HCT116 (cell line): ENCODE data around the gene TSSK2. TPM values are rescaled to one million over a fixed set of nuclear protein-coding genes. Genes with fewer than 3 reads are reported as not detected.

Experiments used
- ATAC-seq: fragments of 200-7000 bp; cut with Tn5 transposase; 2 replicates; pipeline ENCODE4 v1.9.1; 2020; ENCODE audit warnings: mild to moderate bottlenecking, moderate library complexity
- BruUV-seq: library from RNA; stranded (reverse); fragments of 400-500 nt; replicated peaks from 2 replicates; lab custom pipeline; 2021; lab: Mats Ljungman, UMichigan
- CTCF ChIA-PET: fragments of 300-600 bp; sonication (Branson Sonifier 250); formaldehyde crosslinking; loops from one replicate; lab custom pipeline; 2021; ENCODE audit warnings: antibody characterized with exemption; lab: Charles Lee
- POLR2A ChIA-PET: fragments of 300-600, 350-600 bp; sonication (Branson Sonifier 250); formaldehyde crosslinking; loops from one replicate; lab custom pipeline; 2021; ENCODE audit warnings: antibody characterized with exemption; lab: Charles Lee
- RAD21 ChIA-PET, 2 experiments: fragments of 300-600 bp; sonication (Branson Sonifier 250); formaldehyde crosslinking; loops; one replicate each; lab custom pipeline; 2023; ENCODE audit warnings: low total read pairs in 2 of 2; ENCODE audit not compliant: uncharacterized antibody in 2 of 2, unreplicated experiment in 2 of 2, low non-redundant PET in 1 of 2; lab: Charles Lee
- DNase-seq: peaks from one replicate; pipeline ENCODE4 v3.0.0-alpha.2; 2010; ENCODE audit warnings: low read depth, low spot score
- H2AFZ ChIP-seq: fragments of 200-600 bp; shearing (Covaris generic), sonication (generic); 2 replicates; pipeline ENCODE4 v1.6.1; 2017; ENCODE audit warnings: low read depth, mixed run types, mixed read lengths, antibody characterized with exemption, low read length; ENCODE audit not compliant: poor library complexity, severe bottlenecking
- H3K27ac ChIP-seq: 2 replicates; pipeline ENCODE4 v1.5.1; 2012; ENCODE audit warnings: low read depth, low read length
- H3K27me3 ChIP-seq: fragments of 200-600 bp; sonication (generic); 2 replicates; pipeline ENCODE4 v1.6.1; 2016; ENCODE audit warnings: mixed run types, low read length, mixed read lengths; ENCODE audit not compliant: insufficient read depth
- H3K36me3 ChIP-seq, 2 experiments: fragments of 200-500 bp in 1 of 2; fragments of 200-600 bp in 1 of 2; sonication (Bioruptor generic) in 1 of 2; sonication (generic) in 1 of 2; 2 replicates each; pipeline versions ENCODE4 v1.5.1 to v1.6.1; 2014 to 2016; ENCODE audit warnings: low read length in 2 of 2, inconsistent platforms in 1 of 2, mixed read lengths in 1 of 2, mixed run types in 1 of 2; ENCODE audit not compliant: insufficient read depth in 2 of 2, control insufficient read depth in 1 of 2
- H3K4me1 ChIP-seq, 2 experiments: fragments of 200-600 bp in 1 of 2; sonication (generic) in 1 of 2; 2 replicates each; pipeline versions ENCODE4 v1.5.1 to v1.6.1; 2012 to 2017; ENCODE audit warnings: low read length in 2 of 2, inconsistent platforms in 1 of 2, mild to moderate bottlenecking in 1 of 2, mixed read lengths in 1 of 2, mixed run types in 1 of 2, moderate library complexity in 1 of 2; ENCODE audit not compliant: insufficient read depth in 2 of 2, control insufficient read depth in 1 of 2
- H3K4me2 ChIP-seq: fragments of 200-600 bp; sonication (generic); 2 replicates; pipeline ENCODE4 v1.6.1; 2017; ENCODE audit warnings: mixed run types, low read length, mixed read lengths
- H3K4me3 ChIP-seq, 2 experiments: fragments of 200-600 bp in 1 of 2; sonication (generic) in 1 of 2; replicated peaks in 1 of 2; 2 replicates each; pipeline ENCODE4 v1.5.1; 2011 to 2016; ENCODE audit warnings: low read length in 2 of 2, control low read depth in 1 of 2, low read depth in 1 of 2, mild to moderate bottlenecking in 1 of 2, mixed read lengths in 1 of 2, mixed run types in 1 of 2
- H3K79me2 ChIP-seq: fragments of 200-600 bp; sonication (generic); 2 replicates; pipeline ENCODE4 v1.6.1; 2017; ENCODE audit warnings: mild to moderate bottlenecking, mixed run types, low read length, moderate library complexity, mixed read lengths; ENCODE audit not compliant: insufficient read depth
- H3K9ac ChIP-seq: fragments of 200-600 bp; sonication (generic); 2 replicates; pipeline ENCODE4 v1.6.1; 2016; ENCODE audit warnings: low read length, mixed read lengths
- H3K9me2 ChIP-seq: fragments of 200-600 bp; sonication (generic), shearing (Covaris generic); 2 replicates; pipeline ENCODE4 v1.6.1; 2017; ENCODE audit warnings: mixed run types, mild to moderate bottlenecking, moderate library complexity; ENCODE audit not compliant: insufficient read depth
- H3K9me3 ChIP-seq, 2 experiments: fragments of 200-500 bp in 1 of 2; fragments of 200-600 bp in 1 of 2; sonication (Bioruptor generic) in 1 of 2; sonication (generic) in 1 of 2; 2 replicates each; pipeline ENCODE4 v1.6.1; 2014 to 2017; ENCODE audit warnings: low read length in 2 of 2, mixed read lengths in 2 of 2, inconsistent platforms in 1 of 2, low read depth in 1 of 2, mild to moderate bottlenecking in 1 of 2, mixed run types in 1 of 2, moderate library complexity in 1 of 2; ENCODE audit not compliant: control insufficient read depth in 1 of 2, insufficient read depth in 1 of 2
- H4K20me1 ChIP-seq: fragments of 200-600 bp; sonication (generic), shearing (Covaris generic); 2 replicates; pipeline ENCODE4 v1.6.1; 2017; ENCODE audit warnings: mixed run types, mild to moderate bottlenecking, moderate library complexity; ENCODE audit not compliant: insufficient read depth
- EGR1 ChIP-seq: IDR thresholded peaks from 2 replicates; pipeline ENCODE4 v1.6.1; 2012; ENCODE audit warnings: low read depth
- EZH2 ChIP-seq: fragments of 200-600 bp; sonication (generic); IDR thresholded peaks from 2 replicates; pipeline ENCODE4 v1.6.1; 2017; ENCODE audit warnings: antibody characterized with exemption, mixed run types
- POLR2A ChIP-seq: IDR thresholded peaks from 2 replicates; pipeline ENCODE4 v1.7.0; 2011; ENCODE audit warnings: borderline replicate concordance; ENCODE audit not compliant: insufficient read depth, insufficient read length; ENCODE audit errors: extremely low read depth
- REST ChIP-seq: IDR thresholded peaks from 2 replicates; pipeline ENCODE4 v1.6.1; 2012; ENCODE audit warnings: low read depth
- SP1 ChIP-seq: IDR thresholded peaks from 2 replicates; pipeline ENCODE4 v1.6.1; 2012; ENCODE audit warnings: low read depth
- ZBTB33 ChIP-seq: IDR thresholded peaks from 2 replicates; pipeline ENCODE4 v1.6.1; 2011; ENCODE audit warnings: mild to moderate bottlenecking, low read length, moderate library complexity; ENCODE audit not compliant: insufficient replicate concordance; ENCODE audit errors: extremely low read depth
- ZFX ChIP-seq: fragments of 450-650 bp; IDR thresholded peaks from 2 replicates; pipeline ENCODE4 v1.6.1; 2017
- intact Hi-C: fragments of 100-400 bp; cut with micrococcal nuclease; formaldehyde crosslinking; loops from 2 replicates; pipeline ENCODE4 v1.10.0; 2022
- total RNA-seq: library from RNA; stranded (reverse); gene quantifications from one replicate; pipeline ENCODE4 v1.2.1, GENCODE V29; 2021; ENCODE audit not compliant: unreplicated experiment
- TF ChIP-seq, protein P1 (sequence below), 3 experiments: fragments of 200-600 bp in 1 of 3; sonication (generic) in 1 of 3; IDR thresholded peaks in 2 of 3; conservative IDR thresholded peaks in 1 of 3; 2 replicates each; pipeline ENCODE4 v1.5.1; 2012 to 2017; ENCODE audit warnings: low read depth in 2 of 3, low read length in 2 of 3, antibody characterized with exemption in 1 of 3, borderline replicate concordance in 1 of 3, control low read depth in 1 of 3, mild to moderate bottlenecking in 1 of 3, mixed read lengths in 1 of 3, mixed run types in 1 of 3, moderate library complexity in 1 of 3; ENCODE audit not compliant: insufficient read depth in 1 of 3

The TSSK2 gene
- total RNA-seq, 1 experiment from 2014 or later = not detected

DNA sequence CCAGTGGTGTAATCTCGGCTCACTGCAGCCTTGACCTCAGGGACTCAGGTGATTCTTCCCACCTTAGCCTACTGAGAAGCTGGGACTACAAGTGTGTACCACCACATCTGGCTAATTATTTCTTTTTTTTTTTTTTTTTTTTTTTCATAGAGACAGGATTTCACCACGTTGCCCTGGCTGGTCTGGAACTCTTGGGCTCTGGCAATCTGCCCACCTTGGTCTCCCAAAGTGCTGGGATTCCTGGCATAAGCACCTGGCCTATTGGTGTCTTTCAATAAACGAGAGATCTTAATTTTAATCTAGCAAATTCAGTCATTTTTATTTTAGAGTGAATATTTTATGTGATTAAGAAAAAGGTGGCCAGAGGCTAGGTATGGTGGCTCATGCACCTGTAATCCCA lies 49.0 kb upstream of the TSSK2 start:
- Histone ChIP-seq H3K9me2 (no peaks in the 10 kb centered on the region), H3K9ac (no peak overlapping the region), H3K36me3 (0 out of 4 replicates have a peak, but pooled peaks cover 0 to 9% of the 10 kb centered on the region in 2 experiments), H3K27ac (no peak overlapping the region), H4K20me1 (peaks cover 3% of the 10 kb centered on the region; the same call in 1 of the 2 replicates), H2AFZ (no peak overlapping the region)
- DNase-seq (no peak), ATAC-seq (no peak)
- ChIA-PET CTCF (interaction anchor here (0.7 kb wide), 1 partner anchor 33 kb away, joined by 4 read pairs; no protein-coding TSS in a partner anchor), POLR2A (no interaction called here), RAD21 (no interaction called here)
- intact Hi-C loops = no loop called here
- no TSS peak for BruUV-seq
- no peak for TF ChIP-seq EGR1
- TF ChIP-seq ZBTB33 = no peak
- TF ChIP-seq, all 23 proteins: peak for 0
- Histone ChIP-seq H3K4me2 (no peak overlapping the region), H3K4me3 (no peak overlapping the region), H3K9me3 (no peaks in the 10 kb centered on the region), H3K4me1 (peaks cover 19 to 22% of the 10 kb centered on the region in 2 experiments), H3K79me2 (peaks cover 8% of the 10 kb centered on the region; the same call in 1 of the 2 replicates), H3K27me3 (no peaks in the 10 kb centered on the region)

DNA sequence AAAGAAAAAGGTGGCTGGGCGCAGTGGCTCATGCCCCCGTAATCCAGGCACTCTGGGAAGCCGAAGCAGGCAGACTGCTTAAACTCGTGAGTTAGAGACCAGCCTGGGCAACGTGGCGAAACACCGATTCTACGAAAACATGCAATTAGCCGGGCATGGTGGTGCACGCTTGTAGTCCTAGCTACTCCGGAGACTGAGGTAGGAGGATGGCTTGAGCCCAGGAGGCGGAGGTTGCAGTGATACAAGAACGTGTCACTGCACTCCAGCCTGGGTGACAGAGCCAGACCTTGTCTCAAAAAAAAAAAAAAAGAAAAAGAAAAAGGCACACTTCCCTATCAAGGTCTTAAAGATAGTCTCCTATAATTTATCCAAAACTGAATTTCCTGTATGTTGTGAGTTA lies 48.3 kb upstream of the TSSK2 start:
- CTCF ChIA-PET = no interaction called here
- TF ChIP-seq, protein P1, sequence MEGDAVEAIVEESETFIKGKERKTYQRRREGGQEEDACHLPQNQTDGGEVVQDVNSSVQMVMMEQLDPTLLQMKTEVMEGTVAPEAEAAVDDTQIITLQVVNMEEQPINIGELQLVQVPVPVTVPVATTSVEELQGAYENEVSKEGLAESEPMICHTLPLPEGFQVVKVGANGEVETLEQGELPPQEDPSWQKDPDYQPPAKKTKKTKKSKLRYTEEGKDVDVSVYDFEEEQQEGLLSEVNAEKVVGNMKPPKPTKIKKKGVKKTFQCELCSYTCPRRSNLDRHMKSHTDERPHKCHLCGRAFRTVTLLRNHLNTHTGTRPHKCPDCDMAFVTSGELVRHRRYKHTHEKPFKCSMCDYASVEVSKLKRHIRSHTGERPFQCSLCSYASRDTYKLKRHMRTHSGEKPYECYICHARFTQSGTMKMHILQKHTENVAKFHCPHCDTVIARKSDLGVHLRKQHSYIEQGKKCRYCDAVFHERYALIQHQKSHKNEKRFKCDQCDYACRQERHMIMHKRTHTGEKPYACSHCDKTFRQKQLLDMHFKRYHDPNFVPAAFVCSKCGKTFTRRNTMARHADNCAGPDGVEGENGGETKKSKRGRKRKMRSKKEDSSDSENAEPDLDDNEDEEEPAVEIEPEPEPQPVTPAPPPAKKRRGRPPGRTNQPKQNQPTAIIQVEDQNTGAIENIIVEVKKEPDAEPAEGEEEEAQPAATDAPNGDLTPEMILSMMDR (IDR thresholded peaks at IDR 0.05 in 2 of 3, conservative IDR thresholded peaks at IDR 0.05 in 1 of 3; ENCODE audit: borderline replicate concordance in 1 of 3, insufficient read depth in 1 of 3, low read depth in 2 of 3, low read length in 2 of 3) = no peak
- TF ChIP-seq EZH2 (no peak), REST (no peak), ZBTB33 (no peak), SP1 (no peak), ZFX (no peak), POLR2A (no peak)

More for the DNA sequence above, 48.3 kb upstream of the TSSK2 start:
- Histone ChIP-seq H3K27me3 (no peaks in the 10 kb centered on the region), H3K9ac (no peak overlapping the region), H3K36me3 (0 out of 4 replicates have a peak, but pooled peaks cover 0 to 9% of the 10 kb centered on the region in 2 experiments), H3K79me2 (peaks cover 8% of the 10 kb centered on the region; the same call in 1 of the 2 replicates), H3K27ac (no peak overlapping the region), H2AFZ (no peak overlapping the region), H3K9me3 (no peaks in the 10 kb centered on the region), H4K20me1 (peaks cover 3% of the 10 kb centered on the region; the same call in 1 of the 2 replicates), H3K4me3 (no peak overlapping the region), H3K9me2 (no peaks in the 10 kb centered on the region), H3K4me2 (no peak overlapping the region), H3K4me1 (peaks cover 26 to 29% of the 10 kb centered on the region in 2 experiments)
- ATAC-seq (no peak), DNase-seq (no peak)
- no TSS peak for BruUV-seq
- ChIA-PET RAD21 (no interaction called here), POLR2A (no interaction called here)
- intact Hi-C loops = no loop called here
